GM12878 (cell line): Measurements from ENCODE around the gene THAP2. TPM values are rescaled to one million over a fixed set of nuclear protein-coding genes. Genes with fewer than 3 reads are reported as not detected.

Experiments
- ATAC-seq: fragments of 200-7000 bp; cut with Tn5 transposase; 3 replicates; pipeline ENCODE4 v1.9.1; 2020; ENCODE audit warnings: mild to moderate bottlenecking, moderate library complexity
- BruUV-seq: library from RNA; stranded (reverse); fragments of 400-500 nt; replicated peaks from 2 replicates; lab custom pipeline; 2021; lab: Mats Ljungman, UMichigan
- CTCF ChIA-PET: fragments of 300-600 bp; sonication (Branson Sonifier 250); formaldehyde crosslinking; extraction: SDS; loops from one replicate; lab custom pipeline; 2021; ENCODE audit warnings: inconsistent platforms; lab: Yijun Ruan, JAX
- POLR2A ChIA-PET: fragments of 350-600 bp; formaldehyde crosslinking; extraction: SDS; loops from one replicate; lab custom pipeline; 2021; ENCODE audit warnings: inconsistent platforms; lab: Charles Lee
- RAD21 ChIA-PET: fragments of 300-600 bp; sonication (Branson Sonifier 250); formaldehyde crosslinking; loops from one replicate; lab custom pipeline; 2023; ENCODE audit warnings: antibody characterized with exemption; ENCODE audit not compliant: unreplicated experiment; lab: Charles Lee
- SMC1A ChIA-PET: fragments of 300-600 bp; sonication (Branson Sonifier 250); formaldehyde crosslinking; loops from one replicate; lab custom pipeline; 2023; ENCODE audit not compliant: unreplicated experiment, uncharacterized antibody; lab: Charles Lee
- DNase-seq: peaks from one replicate; pipeline ENCODE4 v3.0.0-alpha.2; 2011; ENCODE audit warnings: low read depth, low spot score
- FAIRE-seq: peaks from 3 replicates; lab custom pipeline; 2011; peaks lifted over from hg19 to GRCh38; lab: Jason Lieb, UNC
- H2AFZ ChIP-seq: 2 replicates; pipeline ENCODE4 v1.6.0; 2011; ENCODE audit warnings: low read depth, low read length, control low read depth; ENCODE audit not compliant: control insufficient read depth
- H3K27ac ChIP-seq: 2 replicates; pipeline ENCODE4 v1.5.1; 2011; ENCODE audit warnings: control low read depth; ENCODE audit not compliant: control insufficient read depth, insufficient read depth
- H3K27me3 ChIP-seq, 2 experiments: replicated peaks in 1 of 2; 2 replicates each; pipeline versions ENCODE4 v1.6.0 to v1.6.1; 2011; ENCODE audit warnings: low read length in 1 of 2; ENCODE audit not compliant: control insufficient read depth in 2 of 2, insufficient read depth in 2 of 2
- H3K36me3 ChIP-seq, 2 experiments: 2 replicates each; pipeline ENCODE4 v1.5.1; 2011; ENCODE audit warnings: low read length in 1 of 2; ENCODE audit not compliant: control insufficient read depth in 2 of 2, insufficient read depth in 2 of 2
- H3K4me1 ChIP-seq: 2 replicates; pipeline ENCODE4 v1.6.1; 2011; ENCODE audit warnings: mild to moderate bottlenecking, low read length, moderate library complexity, mixed read lengths; ENCODE audit not compliant: control insufficient read depth, insufficient read depth
- H3K4me2 ChIP-seq: 2 replicates; pipeline ENCODE4 v1.6.0; 2011; ENCODE audit warnings: control low read depth; ENCODE audit not compliant: control insufficient read depth, insufficient read depth
- H3K4me3 ChIP-seq: fragments of 200-600 bp; sonication (generic); 2 replicates; pipeline ENCODE4 v1.5.1; 2016
- H3K79me2 ChIP-seq: 2 replicates; pipeline ENCODE4 v1.6.0; 2011; ENCODE audit warnings: low read length; ENCODE audit not compliant: control insufficient read depth, insufficient read depth
- H3K9ac ChIP-seq: 2 replicates; pipeline ENCODE4 v1.8.0; 2011; ENCODE audit warnings: low read length, control low read depth, mixed read lengths; ENCODE audit not compliant: control insufficient read depth, insufficient read depth
- H3K9me3 ChIP-seq: replicated peaks from 3 replicates; pipeline ENCODE4 v1.5.1; 2011; ENCODE audit warnings: mild to moderate bottlenecking, low read length; ENCODE audit not compliant: control insufficient read depth, insufficient read depth
- H4K20me1 ChIP-seq: 2 replicates; pipeline ENCODE4 v1.6.0; 2011; ENCODE audit not compliant: control insufficient read depth, insufficient read depth
- ATF7 ChIP-seq: fragments of 450-650 bp; IDR thresholded peaks from 2 replicates; pipeline ENCODE4 v1.6.1; 2016; ENCODE audit warnings: low read depth, mild to moderate bottlenecking
- CHD2 ChIP-seq: IDR thresholded peaks from 2 replicates; pipeline ENCODE4 v1.6.1; 2011; ENCODE audit warnings: low read depth, low read length, improper control_type of control experiment, borderline replicate concordance
- CHD4 ChIP-seq: fragments of 200-600 bp; sonication (generic); IDR thresholded peaks from 2 replicates; pipeline ENCODE4 v1.6.1; 2016; ENCODE audit warnings: mild to moderate bottlenecking
- DPF2 ChIP-seq: fragments of 450-650 bp; IDR thresholded peaks from 2 replicates; pipeline ENCODE4 v1.6.1; 2017; ENCODE audit warnings: mild to moderate bottlenecking
- IKZF1 ChIP-seq: fragments of 450-650 bp; conservative IDR thresholded peaks from 2 replicates; pipeline ENCODE4 v1.6.1; 2017; ENCODE audit warnings: antibody characterized with exemption, mild to moderate bottlenecking
- IKZF2 ChIP-seq, 2 experiments: fragments of 450-650 bp; IDR thresholded peaks; 2 replicates each; pipeline ENCODE4 v1.6.1; 2017; ENCODE audit warnings: mild to moderate bottlenecking in 2 of 2, moderate library complexity in 2 of 2
- MAX ChIP-seq: IDR thresholded peaks from 2 replicates; pipeline ENCODE4 v1.6.1; 2012; ENCODE audit warnings: low read depth, low read length, improper control_type of control experiment
- MTA2 ChIP-seq: fragments of 450-650 bp; IDR thresholded peaks from 2 replicates; pipeline ENCODE4 v1.6.1; 2016; ENCODE audit warnings: low read depth, mild to moderate bottlenecking, moderate library complexity
- NBN ChIP-seq: fragments of 450-650 bp; IDR thresholded peaks from 2 replicates; pipeline ENCODE4 v1.6.1; 2016
- NFIC ChIP-seq: IDR thresholded peaks from 2 replicates; pipeline ENCODE4 v1.6.1; 2012; ENCODE audit warnings: low read depth, mild to moderate bottlenecking, inconsistent platforms, low read length, moderate library complexity
- POLR2A ChIP-seq: IDR thresholded peaks from 2 replicates; pipeline ENCODE4 v1.6.1; 2011; ENCODE audit warnings: low read depth, mild to moderate bottlenecking, low read length
- PRDM15 ChIP-seq: fragments of 450-650 bp; formaldehyde crosslinking; IDR thresholded peaks from 2 replicates; pipeline ENCODE4 v1.4.0; 2020; ENCODE audit warnings: mild to moderate bottlenecking, moderate library complexity
- RFX5 ChIP-seq: IDR thresholded peaks from 2 replicates; pipeline ENCODE4 v1.6.1; 2011; ENCODE audit warnings: low read depth, low read length, improper control_type of control experiment
- RUNX3 ChIP-seq: IDR thresholded peaks from 2 replicates; pipeline ENCODE4 v1.6.1; 2012; ENCODE audit warnings: low read length, inconsistent platforms
- SMARCA5 ChIP-seq: fragments of 450-650 bp; IDR thresholded peaks from 2 replicates; pipeline ENCODE4 v1.6.1; 2017; ENCODE audit warnings: mild to moderate bottlenecking
- SP1 ChIP-seq: IDR thresholded peaks from one replicate; pipeline ENCODE4 v1.6.1; 2011; ENCODE audit warnings: low read depth, low read length
- SPI1 ChIP-seq: IDR thresholded peaks from 2 replicates; pipeline ENCODE4 v1.6.1; 2011; ENCODE audit warnings: low read depth, mild to moderate bottlenecking, low read length, moderate library complexity, borderline replicate concordance; ENCODE audit not compliant: insufficient read depth
- SRF ChIP-seq, 2 experiments: IDR thresholded peaks; 2 replicates each; pipeline ENCODE4 v1.6.1; 2011; ENCODE audit warnings: low read depth in 2 of 2, low read length in 2 of 2, mild to moderate bottlenecking in 1 of 2, moderate library complexity in 1 of 2
- TCF7 ChIP-seq: IDR thresholded peaks from 2 replicates; pipeline ENCODE4 v1.6.1; 2014; ENCODE audit warnings: antibody characterized with exemption, borderline replicate concordance
- YY1 ChIP-seq: IDR thresholded peaks from 2 replicates; pipeline ENCODE4 v1.6.1; 2011; ENCODE audit warnings: low read depth, mild to moderate bottlenecking, low read length
- WGBS: methylation state at CpG from one replicate; pipeline ENCODE4 v1.1.6; 2016; ENCODE audit warnings: low lambda C conversion rate; ENCODE audit not compliant: insufficient replicate concordance, insufficient coverage; ENCODE audit errors: missing lambda C conversion rate; 5-methylcytosine and 5-hydroxymethylcytosine counted together
- in situ Hi-C: fragments of 300-500 bp; cut with MboI; formaldehyde crosslinking; loops from 9 replicates; pipeline ENCODE4 v1.14.3; 2018; ENCODE audit warnings: mixed read lengths
- intact Hi-C: fragments of 100-400 bp; cut with micrococcal nuclease; formaldehyde crosslinking; loops from one replicate; pipeline ENCODE4 v1.14.2; 2022; ENCODE audit not compliant: unreplicated experiment
- polyA plus RNA-seq, 11 experiments: library from polyadenylated mRNA; depleted of rRNA in 4 of 11; unstranded in 6 of 11; stranded (reverse) in 5 of 11; fragments of >200 nt; fragmentation: Nextera tagmentation in 4 of 11; fragmentation: Illumina TruSeq in 1 of 11; extraction: Ambion mirVana in 4 of 11; extraction: Trizol in 1 of 11; gene quantifications; 1 replicate in 1 of 11; 2 replicates in 10 of 11; pipeline versions ENCODE4 v1.2.1 to v1.2.3, GENCODE V29; 2011 to 2016; ENCODE audit warnings: inconsistent platforms in 2 of 11, missing spikeins in 2 of 11, low read depth in 1 of 11
- total RNA-seq, 4 experiments: library from RNA; depleted of rRNA in 3 of 4; stranded (reverse); fragments of >200 nt in 3 of 4; fragmentation: Illumina TruSeq in 1 of 4; extraction: Trizol in 1 of 4; gene quantifications; 2 replicates each; pipeline versions ENCODE4 v1.2.1 to v1.2.3, GENCODE V29; 2013 to 2021
- TF ChIP-seq, protein P1 (sequence below): fragments of 450-650 bp; IDR thresholded peaks from 2 replicates; pipeline ENCODE4 v1.6.1; 2016; ENCODE audit warnings: mild to moderate bottlenecking

THAP2 gene
- total and polyA plus RNA-seq, 10 of the 15 experiments (the other 5 are each of a cell fraction or from before 2014, with no cell fraction given), result 4.1 to 18.0 (median 7.3) TPM

- TF ChIP-seq CHD2 (no peak), RFX5 (no peak), PRDM15 (no peak), CHD4 (no peak), POLR2A (no peak), YY1 (no peak)
These were observed 38.6 kb upstream of the THAP2 start (continued) for GRCh38 chr12:71625476-71625875.

- TF ChIP-seq IKZF1 (peak; percentile 53), DPF2 (peak; percentile 44; the same call in 1 of the 2 replicates), SPI1 (peak; percentile 62), TCF7 (0 out of 2 replicates have a peak, but pooled peaks have one; percentile 20), NFIC (0 out of 2 replicates have a peak, but pooled peaks have one; percentile 17), NBN (0 out of 2 replicates have a peak, but pooled peaks have one; percentile 37), RUNX3 (0 out of 2 replicates have a peak, but pooled peaks have one; percentile 5), IKZF2 (IDR thresholded peaks at IDR 0.05) (peak; percentile 67 to 73; a peak in 3 of 4 replicates), MTA2 (peak; percentile 38; the same call in 1 of the 2 replicates), SMARCA5 (no peak), SP1 (no peak), ATF7 (peak; percentile 57), SRF (IDR thresholded peaks at IDR 0.05; ENCODE audit: low read depth in 2 of 2, low read length in 2 of 2) (no peak), MAX (no peak)
- TF ChIP-seq, protein P1, sequence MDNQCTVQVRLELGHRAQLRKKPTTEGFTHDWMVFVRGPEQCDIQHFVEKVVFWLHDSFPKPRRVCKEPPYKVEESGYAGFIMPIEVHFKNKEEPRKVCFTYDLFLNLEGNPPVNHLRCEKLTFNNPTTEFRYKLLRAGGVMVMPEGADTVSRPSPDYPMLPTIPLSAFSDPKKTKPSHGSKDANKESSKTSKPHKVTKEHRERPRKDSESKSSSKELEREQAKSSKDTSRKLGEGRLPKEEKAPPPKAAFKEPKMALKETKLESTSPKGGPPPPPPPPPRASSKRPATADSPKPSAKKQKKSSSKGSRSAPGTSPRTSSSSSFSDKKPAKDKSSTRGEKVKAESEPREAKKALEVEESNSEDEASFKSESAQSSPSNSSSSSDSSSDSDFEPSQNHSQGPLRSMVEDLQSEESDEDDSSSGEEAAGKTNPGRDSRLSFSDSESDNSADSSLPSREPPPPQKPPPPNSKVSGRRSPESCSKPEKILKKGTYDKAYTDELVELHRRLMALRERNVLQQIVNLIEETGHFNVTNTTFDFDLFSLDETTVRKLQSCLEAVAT, result 0 out of 2 replicates have a peak, but pooled peaks have one; percentile 34
- no peak overlapping the region for H3K27ac ChIP-seq
- in situ Hi-C loops (no loop called here), intact Hi-C loops (no loop called here)
- no peaks in the 10 kb centered on the region for H3K79me2 ChIP-seq
- H3K4me3 ChIP-seq, result no peak overlapping the region
- peaks cover 3 to 49% of the 10 kb centered on the region in 2 experiments for H3K36me3 ChIP-seq
- ChIA-PET CTCF (interaction anchor here (1.0 to 4.3 kb wide), 4 partner anchors 10 to 266 kb away, joined by 3 to 44 read pairs (median 8); no protein-coding TSS in a partner anchor), RAD21 (interaction anchor here (0.9 to 3.5 kb wide), 4 partner anchors 10 to 121 kb away, joined by 3 to 26 read pairs (median 6); partner anchors contain the start of gene ZFC3H1), POLR2A (interaction anchor here (0.8 kb wide), 1 partner anchor 19 kb away, joined by 3 read pairs; no protein-coding TSS in a partner anchor), SMC1A (interaction anchor here (1.0 to 2.4 kb wide), 7 partner anchors 9 to 122 kb away, joined by 3 to 20 read pairs (median 4); no protein-coding TSS in a partner anchor)
- WGBS, result 39% methylated on average over 5 of the region's 5 CpGs
- no peak for DNase-seq
- no peak overlapping the region for H3K4me2 ChIP-seq
- H3K4me1 ChIP-seq, result no peaks in the 10 kb centered on the region
- H3K9me3 ChIP-seq, result no peaks in the 10 kb centered on the region
- no peak overlapping the region for H3K9ac ChIP-seq
- BruUV-seq, result no TSS peak
- no peaks in the 10 kb centered on the region for H4K20me1 ChIP-seq
- H3K27me3 ChIP-seq, result no peaks in the 10 kb centered on the region
- H2AFZ ChIP-seq, result no peak overlapping the region
- peak; percentile 84 for ATAC-seq
- peak; percentile 89 for FAIRE-seq
These were observed 38.0 kb upstream of the THAP2 start for GRCh38 chr12:71626098-71626497.
